Measurements from ENCODE around the gene MKI67.
"Not testable (repeated sequence)": the region's sequence is repeated elsewhere in the genome, so short reads cannot be mapped to it uniquely, and the experiment has no call there.

MKI67 gene

DNA sequence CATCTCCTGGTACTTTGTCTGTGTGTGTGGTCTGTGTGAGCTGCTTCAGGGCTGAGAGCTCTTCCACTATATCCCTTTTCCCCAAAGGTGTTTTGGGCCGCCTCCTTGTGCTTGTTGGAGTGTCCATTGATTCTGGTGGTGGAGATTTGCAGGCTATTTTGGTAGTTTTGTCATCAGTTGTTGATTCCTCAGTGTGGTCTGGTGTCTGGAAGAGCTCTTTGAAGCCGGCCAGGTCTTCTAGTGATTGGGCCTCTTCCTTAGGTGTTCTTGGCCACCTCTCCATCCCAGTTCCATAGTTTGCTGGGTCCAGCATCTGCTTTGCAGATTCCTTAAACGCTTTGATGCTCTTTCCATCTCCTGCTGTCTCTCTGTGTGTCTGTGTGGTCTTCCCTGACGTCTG, 20.8 kb downstream of the MKI67 start:
- DNase-seq: no peak

- peak; percentile 54 for DNase-seq
Measured at GRCh38 chr10:128103229-128103714, 23.0 kb downstream of the MKI67 start.

- DNase-seq: no peak
Measured at GRCh38 chr10:128102480-128103228, 23.6 kb downstream of the MKI67 start.

GRCh38 chr10:128101901-128102300, 24.3 kb downstream of the MKI67 start:
- DNase-seq: no peak

- no peak for DNase-seq
Measured at GRCh38 chr10:128099901-128100300, 26.3 kb downstream of the MKI67 start.

GRCh38 chr10:128098631-128099030, 27.6 kb downstream of the MKI67 start:
- no peak for DNase-seq

- DNase-seq: no peak
Measured at GRCh38 chr10:128097783-128098182, 28.4 kb downstream of the MKI67 start.

GRCh38 chr10:128096486-128097199, 29.6 kb downstream of the MKI67 start:
- DNase-seq: no peak

DNA sequence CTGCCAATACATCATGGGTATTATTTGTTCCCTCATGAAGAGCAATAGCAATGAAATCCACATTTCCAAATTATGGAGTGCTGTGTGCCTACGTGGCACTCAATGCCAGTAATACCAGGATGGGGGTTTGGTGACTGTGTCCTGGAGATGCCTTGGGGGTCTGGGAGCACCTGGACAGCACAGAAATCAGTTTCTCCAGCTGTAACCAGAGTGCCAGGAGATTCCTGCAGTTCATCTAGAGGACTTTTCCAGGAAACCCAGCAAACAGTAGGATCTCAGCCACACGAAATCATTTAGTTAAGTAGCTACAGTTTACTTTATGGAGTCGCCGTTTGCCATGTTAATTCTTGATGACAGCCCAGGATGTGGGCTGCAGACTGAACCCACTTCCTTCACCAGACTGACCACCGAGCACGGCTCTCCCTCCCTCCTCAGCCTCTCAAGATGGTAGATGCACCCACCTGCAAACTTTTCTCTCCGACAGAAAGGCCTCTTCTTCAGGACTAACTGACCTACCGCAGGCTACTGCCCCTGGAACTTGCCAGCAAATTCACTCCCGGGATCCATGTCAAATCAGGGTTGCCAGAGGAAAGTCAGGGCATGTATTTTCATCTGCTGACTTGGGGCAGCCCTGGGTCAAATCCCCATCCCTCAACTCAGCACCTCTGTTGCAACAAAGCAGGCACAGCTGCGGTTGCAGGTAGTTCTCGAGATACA, 30.3 kb downstream of the MKI67 start:
- DNase-seq: peak; percentile 31

- peak; percentile 63 for DNase-seq
Measured at GRCh38 chr10:128095027-128095752, 31.0 kb downstream of the MKI67 start.

DNA sequence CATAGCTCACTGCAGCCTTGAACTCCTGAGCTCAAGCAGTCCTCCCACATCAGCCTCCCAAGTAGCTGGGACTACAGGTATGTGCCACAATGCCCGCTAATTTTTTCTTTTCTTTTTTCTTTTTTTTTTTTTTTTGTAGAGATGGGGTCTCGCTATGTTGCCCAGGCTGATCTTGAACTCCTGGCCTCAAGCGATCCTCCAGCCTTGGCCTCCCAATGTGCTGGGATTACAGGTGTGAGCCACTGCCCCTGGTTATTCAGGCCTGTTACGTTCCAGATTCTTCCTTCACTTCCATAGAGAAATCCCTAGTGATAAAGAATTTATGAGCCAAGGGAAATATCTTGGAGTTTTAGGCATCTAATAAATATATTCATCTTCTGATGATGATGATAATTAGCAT, 31.6 kb downstream of the MKI67 start:
- DNase-seq: not testable (repeated sequence)

GRCh38 chr10:128092454-128092853, 33.8 kb downstream of the MKI67 start:
- no peak for DNase-seq

DNA sequence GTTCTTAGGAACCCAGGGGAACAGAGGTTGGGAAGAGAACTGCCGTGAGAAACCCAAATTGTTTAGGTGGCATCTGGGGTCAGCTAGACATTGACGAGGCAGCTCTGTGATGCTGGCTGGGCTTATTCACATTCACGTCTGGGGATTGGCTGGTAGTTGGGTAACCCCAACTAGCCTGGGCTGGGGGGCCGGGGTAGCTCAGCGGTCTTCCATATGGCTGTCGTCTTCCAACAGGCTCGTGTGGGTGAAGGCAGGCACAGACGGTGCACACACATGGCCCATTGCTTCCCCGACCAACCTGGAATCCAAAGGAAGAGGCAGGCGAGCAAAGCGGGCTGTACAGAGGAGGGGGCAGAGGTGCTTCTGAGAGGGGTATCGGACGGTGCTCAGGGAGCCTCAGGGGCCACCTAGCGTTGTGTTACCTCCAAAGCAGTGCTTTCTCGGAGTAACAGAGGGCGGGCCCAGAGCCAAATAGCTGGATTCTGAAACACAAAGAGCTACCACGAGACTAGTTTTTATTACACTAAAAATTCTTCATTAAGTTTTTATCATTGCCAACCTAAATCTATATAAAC, 34.5 kb downstream of the MKI67 start:
- no peak for DNase-seq

DNA sequence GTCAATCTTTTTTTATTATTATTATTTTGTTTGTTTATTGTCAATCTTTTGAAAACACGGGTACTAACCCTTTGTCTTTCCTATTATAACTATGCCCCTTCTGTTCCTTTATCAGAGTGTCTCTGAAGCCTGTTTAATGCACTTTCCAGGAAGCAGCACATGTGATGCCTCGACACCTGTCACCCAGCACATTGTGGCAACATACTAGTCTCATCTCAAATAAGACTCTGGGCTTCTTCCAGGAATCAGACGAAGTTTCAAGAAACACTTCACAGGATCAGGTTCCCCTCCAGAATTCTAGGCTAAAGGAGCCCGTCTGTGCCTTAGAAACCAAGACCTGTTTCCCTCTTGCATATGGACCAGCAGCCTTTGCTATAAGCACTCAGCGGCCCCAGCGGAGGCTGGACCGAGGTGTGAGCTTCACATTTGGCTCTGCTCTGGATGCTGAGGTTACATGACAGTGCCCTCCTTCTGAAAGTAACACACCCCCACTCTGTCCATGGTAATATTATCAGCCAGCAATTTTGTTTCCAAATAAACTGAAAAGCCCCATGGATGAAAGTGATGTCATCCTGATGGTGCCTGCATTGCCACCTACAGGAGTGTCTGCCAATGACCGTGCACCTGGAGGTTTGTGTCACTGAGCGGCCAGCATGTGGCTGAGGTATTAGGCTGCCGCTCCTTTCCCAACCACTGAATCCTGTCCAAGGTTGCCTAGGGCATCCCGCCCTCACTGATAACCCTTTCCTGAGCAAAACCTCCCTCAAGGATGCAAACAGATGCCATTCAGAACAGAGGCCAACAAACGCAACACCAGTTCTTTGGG, 38.1 kb downstream of the MKI67 start:
- DNase-seq: no peak

- DNase-seq: no peak
Measured at GRCh38 chr10:128087146-128087883, 38.9 kb downstream of the MKI67 start.

- no peak for DNase-seq
Measured at GRCh38 chr10:128086003-128086863, 40.0 kb downstream of the MKI67 start.

DNA sequence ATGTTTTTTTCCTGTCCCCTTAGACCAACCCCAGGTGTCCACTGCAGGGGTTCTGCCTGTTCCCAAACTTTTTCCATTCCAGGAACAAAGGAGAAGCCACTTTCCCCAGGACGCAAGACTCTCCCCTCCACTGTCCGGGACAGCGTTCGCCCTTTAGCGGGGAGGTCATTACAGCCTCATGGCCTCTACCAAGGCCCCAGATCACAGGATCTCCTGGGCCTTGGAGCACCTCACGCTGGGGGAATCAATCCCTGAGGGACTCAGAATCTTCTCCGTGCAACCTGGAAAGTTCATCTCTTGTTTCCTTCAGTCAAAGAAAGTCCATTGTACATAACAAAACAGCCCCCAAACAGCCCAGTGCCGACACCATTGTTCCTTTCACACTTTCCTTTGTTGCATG, 41.2 kb downstream of the MKI67 start:
- DNase-seq: no peak

DNA sequence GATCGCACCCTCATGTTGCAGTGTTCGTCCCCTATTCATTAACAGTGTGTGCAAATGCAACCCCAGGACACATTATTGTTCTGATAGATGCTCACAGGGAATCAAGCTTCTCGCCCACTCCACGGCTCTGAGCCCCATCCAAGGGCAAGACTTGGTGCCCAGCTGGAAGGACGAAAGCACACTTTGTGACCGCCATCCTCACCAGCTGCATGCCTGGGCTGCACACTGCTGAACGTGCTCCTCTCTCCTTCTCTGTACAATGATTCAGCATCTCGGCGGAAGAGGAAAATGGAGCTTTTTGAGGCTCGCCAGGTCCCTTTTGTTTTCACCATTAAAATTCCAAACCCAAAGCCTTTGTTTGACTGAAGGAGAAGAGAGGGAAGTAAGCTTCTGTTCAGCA, 41.9 kb downstream of the MKI67 start:
- DNase-seq: no peak

DNA sequence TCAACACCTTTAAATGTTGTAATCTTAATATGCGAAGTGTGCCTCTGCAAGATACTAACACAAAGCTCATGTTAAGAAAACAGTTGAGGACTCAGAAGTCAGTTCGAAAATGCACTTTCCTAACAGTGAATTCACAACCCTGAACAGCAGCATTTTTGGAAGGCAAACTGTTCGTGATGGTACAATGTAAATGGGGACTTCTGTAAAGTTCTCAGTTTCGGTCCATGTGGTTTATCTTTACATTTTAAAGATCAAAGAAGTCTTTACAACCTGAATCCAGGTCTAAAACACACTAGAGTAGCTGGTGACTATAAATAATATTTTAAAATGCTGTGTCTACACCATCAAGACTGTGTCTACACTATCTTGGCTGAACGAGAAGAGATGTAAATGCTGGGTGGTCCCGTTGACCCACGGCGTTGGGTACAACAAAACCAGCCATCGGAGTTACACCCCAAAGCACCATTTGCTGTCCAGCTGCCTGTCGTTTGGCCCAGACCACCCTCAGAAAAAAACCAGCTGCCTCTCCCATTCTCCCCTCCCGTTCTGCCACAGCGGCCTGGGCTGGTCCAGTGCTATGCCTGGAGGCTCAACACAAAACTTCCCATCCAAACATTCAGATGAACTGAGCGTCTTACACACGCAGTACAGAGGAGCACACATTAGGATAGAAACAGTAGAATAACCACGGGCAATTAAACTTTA, 42.9 kb downstream of the MKI67 start:
- DNase-seq: no peak
